ENCODE measurements around the gene PPP2CA.

Gene PPP2CA

DNA sequence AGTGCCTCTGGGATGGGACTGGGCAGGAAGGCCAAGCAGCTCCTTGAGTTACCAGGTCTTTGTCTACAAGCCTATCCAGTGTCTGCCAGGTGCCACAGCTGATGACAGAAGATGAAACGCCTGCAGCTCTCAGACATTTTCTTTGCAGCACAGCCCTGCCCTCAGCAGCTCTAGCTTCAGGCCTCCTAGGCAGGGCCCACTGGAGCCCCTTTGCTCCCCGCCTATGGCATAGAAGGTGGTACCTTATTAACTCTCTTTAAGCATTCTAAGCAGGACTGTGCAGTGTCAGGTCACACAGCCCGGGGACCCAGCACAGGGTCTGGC, 47.8 kb downstream of the PPP2CA start:
- no peak for TF ChIP-seq CTCF (IDR thresholded peaks at IDR 0.05; ENCODE audit: low read depth, low read length, missing control alignments)
- H3K4me3 ChIP-seq (ENCODE audit: low read depth, low read length) = peak overlapping the region; percentile 93
- in situ Hi-C loops (cut with HindIII; ENCODE audit: low sequenced_read_pairs) = no loop called here
- no peak for DNase-seq (ENCODE audit: low read depth)

DNA sequence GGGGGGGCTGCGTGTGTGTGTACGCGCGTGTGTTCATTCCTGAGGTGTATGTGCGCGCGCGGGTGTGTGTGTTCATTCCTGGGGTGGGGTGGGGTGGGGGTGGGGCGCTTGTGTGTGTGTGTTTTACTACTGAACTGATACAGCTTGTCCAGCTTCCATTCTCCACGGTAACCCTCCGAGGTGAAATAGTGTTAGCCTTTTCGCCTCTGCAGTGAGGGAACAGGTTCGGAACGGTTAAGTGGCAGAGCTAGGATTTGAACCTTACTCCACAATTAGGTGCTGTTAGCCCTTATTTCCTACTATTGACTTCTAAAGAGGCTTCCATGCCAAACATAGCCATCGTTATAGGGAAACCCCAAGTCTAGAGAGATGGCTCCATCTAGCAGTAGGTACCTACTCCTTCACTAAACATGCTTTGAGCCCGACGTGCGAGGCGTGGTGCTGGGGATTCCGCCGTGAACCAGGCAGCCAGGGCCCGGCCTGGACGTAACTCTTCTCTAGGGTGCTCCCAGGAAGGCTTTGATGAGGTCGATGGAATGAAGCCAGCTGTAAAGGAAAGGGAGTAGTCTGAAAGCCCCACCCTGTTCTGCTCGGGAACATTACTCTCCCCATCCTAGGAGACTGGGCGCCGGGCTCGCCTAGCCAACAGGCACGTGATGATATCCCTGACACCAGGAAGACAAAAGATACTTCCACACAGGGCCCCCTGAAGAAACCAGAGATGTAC, 48.3 kb downstream of the PPP2CA start:
- in situ Hi-C loops (cut with HindIII; ENCODE audit: low sequenced_read_pairs) = no loop called here
- H3K4me3 ChIP-seq (ENCODE audit: low read depth, low read length) = peak overlapping the region; percentile 93
- DNase-seq (ENCODE audit: low read depth) = no peak
- TF ChIP-seq CTCF (IDR thresholded peaks at IDR 0.05; ENCODE audit: low read depth, low read length, missing control alignments) = no peak

GRCh38 chr5:134176511-134177368, 49.1 kb downstream of the PPP2CA start, which contains the start of gene SKP1:
SKP1 (minus strand) TSS chr5:134176950; CDS start chr5:134174022, 2,928 bp downstream.
- TF ChIP-seq CTCF (IDR thresholded peaks at IDR 0.05; ENCODE audit: low read depth, low read length, missing control alignments) = no peak
- H3K4me3 ChIP-seq (ENCODE audit: low read depth, low read length) = peak within 1 kb of the TSS; percentile 93
- in situ Hi-C loops (cut with HindIII; ENCODE audit: low sequenced_read_pairs) = no loop called here
- peak; percentile 49 for DNase-seq (ENCODE audit: low read depth)

DNA sequence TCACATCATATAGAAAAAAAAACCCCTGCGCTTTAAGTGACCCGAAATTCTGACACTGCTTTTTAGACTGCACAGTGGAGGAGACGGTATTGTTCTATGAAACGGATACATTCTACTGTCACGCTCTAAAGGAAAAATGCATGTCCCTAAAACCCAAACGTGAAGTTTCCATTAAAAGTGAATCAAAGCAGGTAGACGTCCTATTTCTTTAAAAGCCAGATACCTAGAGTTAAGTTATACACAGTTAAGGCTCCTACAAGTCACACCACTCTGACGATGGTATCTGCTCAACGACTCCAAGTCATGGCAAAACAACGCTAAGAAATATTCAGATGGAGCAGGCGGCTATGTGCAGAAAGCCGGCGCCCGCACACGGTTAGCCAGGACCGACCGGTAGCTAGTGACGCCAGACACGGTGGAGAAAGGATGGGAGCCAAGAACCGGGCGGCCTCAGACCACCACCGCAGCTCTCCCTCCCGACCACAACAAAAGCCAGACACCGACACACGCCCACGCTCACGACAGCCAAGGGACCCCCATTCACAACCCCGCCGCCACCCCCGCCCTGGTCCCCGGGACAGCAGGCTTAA, 49.9 kb downstream of the PPP2CA start:
- peak overlapping the region; percentile 93 for H3K4me3 ChIP-seq (ENCODE audit: low read depth, low read length)
- DNase-seq (ENCODE audit: low read depth) = no peak
- no peak for TF ChIP-seq CTCF (IDR thresholded peaks at IDR 0.05; ENCODE audit: low read depth, low read length, missing control alignments)
- in situ Hi-C loops (cut with HindIII; ENCODE audit: low sequenced_read_pairs) = no loop called here

DNA sequence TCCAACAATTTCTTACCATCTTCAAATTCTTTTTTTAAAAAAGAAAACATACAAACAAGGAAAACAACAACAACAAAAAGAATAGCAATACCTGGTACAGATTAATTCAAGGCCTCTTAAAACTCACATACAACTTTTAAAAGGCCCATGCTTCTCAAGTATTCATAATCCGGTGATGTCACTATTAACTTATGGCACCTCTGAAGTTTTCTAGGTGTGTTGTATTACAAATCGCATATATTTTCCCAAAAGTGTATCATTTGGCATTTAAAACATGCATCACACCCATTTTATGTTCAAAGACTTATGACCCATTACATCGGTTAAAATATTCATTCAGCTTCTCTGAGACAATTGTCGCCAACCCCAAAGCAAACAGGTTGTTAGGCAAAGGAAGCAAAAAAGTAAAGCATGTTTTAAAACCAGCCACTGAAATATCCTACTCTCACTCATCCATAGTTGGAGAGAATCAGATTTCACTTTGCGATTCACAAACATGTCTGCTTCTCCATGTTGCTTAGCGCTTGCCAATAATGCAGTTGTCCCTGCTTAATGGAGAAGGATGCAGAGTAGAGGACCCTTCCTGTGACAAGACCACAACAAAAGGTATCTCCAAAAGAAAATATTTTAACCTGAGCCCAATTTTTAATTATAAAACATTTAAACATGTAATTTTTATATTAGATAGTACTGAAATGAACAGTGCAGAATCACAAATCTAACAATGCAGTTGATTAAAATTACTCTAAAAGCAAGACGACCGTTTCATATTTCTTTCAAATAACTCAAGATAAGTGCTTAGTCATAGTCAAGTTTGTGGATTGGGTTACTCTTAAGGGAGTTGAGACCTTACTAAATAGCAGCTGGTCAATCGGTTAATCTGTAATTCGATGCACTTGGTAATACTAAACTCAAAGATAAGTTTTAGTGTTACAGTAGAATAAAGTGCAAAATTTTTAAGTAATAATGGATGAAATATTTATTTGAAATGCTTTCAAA, 50.7 kb downstream of the PPP2CA start:
- in situ Hi-C loops (cut with HindIII; ENCODE audit: low sequenced_read_pairs) = loop anchor here (5.0 kb wide), 1 partner anchor 92 kb away; no protein-coding TSS in a partner anchor
- no peak for DNase-seq (ENCODE audit: low read depth)
- no peak for TF ChIP-seq CTCF (IDR thresholded peaks at IDR 0.05; ENCODE audit: low read depth, low read length, missing control alignments)
- H3K4me3 ChIP-seq (ENCODE audit: low read depth, low read length) = peak overlapping the region; percentile 93
